ENCODE data around the gene SP1. TPM values are rescaled to one million over a fixed set of nuclear protein-coding genes. Genes with fewer than 3 reads are reported as not detected.

Gene SP1
- total RNA-seq, 1 donor from 2014 or later = 57.3 TPM

- no peaks in the 10 kb centered on the region for H3K27me3 ChIP-seq (ENCODE audit: control insufficient read depth, insufficient read depth, low read length)
- DNase-seq (ENCODE audit: low read depth) = no peak
Observed at GRCh38 chr12:53456654-53457366, 76.8 kb downstream of the SP1 start.

GRCh38 chr12:53459097-53459496 lies 79.1 kb downstream of the SP1 start:
- Histone ChIP-seq H3K4me3 (ENCODE audit: low read depth, low read length) (no peak overlapping the region), H3K36me3 (ENCODE audit: control insufficient read depth, insufficient read depth, low read length) (peaks cover 7% of the 10 kb centered on the region)
- no peak for TF ChIP-seq CTCF (IDR thresholded peaks at IDR 0.05; ENCODE audit: insufficient read depth, low read length, poor library complexity, severe bottlenecking)

More at GRCh38 chr12:53456654-53457366, 76.8 kb downstream of the SP1 start:
- Histone ChIP-seq H3K36me3 (ENCODE audit: control insufficient read depth, insufficient read depth, low read length) (peaks cover 7% of the 10 kb centered on the region), H3K4me3 (ENCODE audit: low read depth, low read length) (no peak overlapping the region)
- no peak for TF ChIP-seq CTCF (IDR thresholded peaks at IDR 0.05; ENCODE audit: insufficient read depth, low read length, poor library complexity, severe bottlenecking)

GRCh38 chr12:53461059-53461458 lies 81.1 kb downstream of the SP1 start:
- Histone ChIP-seq H3K36me3 (ENCODE audit: control insufficient read depth, insufficient read depth, low read length) (peaks cover 5% of the 10 kb centered on the region), H3K27me3 (ENCODE audit: control insufficient read depth, insufficient read depth, low read length) (no peaks in the 10 kb centered on the region), H3K4me3 (ENCODE audit: low read depth, low read length) (no peak overlapping the region)
- no peak for TF ChIP-seq CTCF (IDR thresholded peaks at IDR 0.05; ENCODE audit: insufficient read depth, low read length, poor library complexity, severe bottlenecking)
- no peak for DNase-seq (ENCODE audit: low read depth)

More at GRCh38 chr12:53459097-53459496, 79.1 kb downstream of the SP1 start:
- H3K27me3 ChIP-seq (ENCODE audit: control insufficient read depth, insufficient read depth, low read length) = no peaks in the 10 kb centered on the region
- DNase-seq (ENCODE audit: low read depth) = no peak

GRCh38 chr12:53461591-53461990 lies 81.6 kb downstream of the SP1 start:
- peaks cover 5% of the 10 kb centered on the region for H3K36me3 ChIP-seq (ENCODE audit: control insufficient read depth, insufficient read depth, low read length)
- H3K4me3 ChIP-seq (ENCODE audit: low read depth, low read length) = no peak overlapping the region
- H3K27me3 ChIP-seq (ENCODE audit: control insufficient read depth, insufficient read depth, low read length) = no peaks in the 10 kb centered on the region
- DNase-seq (ENCODE audit: low read depth) = no peak
- TF ChIP-seq CTCF (IDR thresholded peaks at IDR 0.05; ENCODE audit: insufficient read depth, low read length, poor library complexity, severe bottlenecking) = no peak

GRCh38 chr12:53462935-53463334 lies 83.0 kb downstream of the SP1 start:
- TF ChIP-seq CTCF (IDR thresholded peaks at IDR 0.05; ENCODE audit: insufficient read depth, low read length, poor library complexity, severe bottlenecking) = no peak
- H3K36me3 ChIP-seq (ENCODE audit: control insufficient read depth, insufficient read depth, low read length) = peaks cover 6% of the 10 kb centered on the region
- H3K27me3 ChIP-seq (ENCODE audit: control insufficient read depth, insufficient read depth, low read length) = no peaks in the 10 kb centered on the region
- H3K4me3 ChIP-seq (ENCODE audit: low read depth, low read length) = no peak overlapping the region
- DNase-seq (ENCODE audit: low read depth) = no peak
